SH-SY5Y (cell line): ENCODE measurements around the gene DLG5.

Experiments used
- GATA2 ChIP-seq: IDR thresholded peaks from 2 replicates; pipeline ENCODE4 v1.6.1; 2011; ENCODE audit warnings: mild to moderate bottlenecking, low read depth, low read length
- GATA3 ChIP-seq: IDR thresholded peaks from 2 replicates; pipeline ENCODE4 v1.6.1; 2011; ENCODE audit warnings: low read depth, mild to moderate bottlenecking, low read length, moderate library complexity

DNA sequence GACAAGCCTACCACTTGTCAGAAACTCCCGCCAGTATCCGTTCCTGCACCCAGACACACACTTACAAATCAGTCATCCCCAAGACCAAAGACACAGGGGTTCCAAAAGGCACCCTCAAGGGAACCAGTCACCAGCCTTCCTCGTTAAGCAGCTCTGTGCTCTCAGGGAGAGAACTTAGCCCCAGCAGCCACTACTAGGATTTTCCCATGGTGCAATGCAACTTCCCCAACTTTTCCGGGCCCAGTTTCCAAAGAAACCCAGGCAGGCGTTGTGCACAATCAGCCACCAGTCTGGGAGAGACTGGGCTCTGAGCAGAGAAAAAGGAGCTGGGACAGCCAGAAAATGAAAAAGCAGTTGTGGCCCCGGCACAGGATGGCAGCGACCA, 1.2 kb downstream of the DLG5 start:
- no peak for TF ChIP-seq GATA2
- no peak for TF ChIP-seq GATA3
